Measurements from ENCODE around the gene ZNF846.
"Not testable (repeated sequence)": the region's sequence is repeated elsewhere in the genome, so short reads cannot be mapped to it uniquely, and the experiment has no call there.

The ZNF846 gene

GRCh38 chr19:9799162-9799561, 30.6 kb upstream of the ZNF846 start:
- no peak for TF ChIP-seq CTCF (IDR thresholded peaks at IDR 0.05; ENCODE audit: low read depth, low read length)
- H3K4me3 ChIP-seq (ENCODE audit: low read depth, low read length), result no peak overlapping the region

- TF ChIP-seq CTCF (IDR thresholded peaks at IDR 0.05; ENCODE audit: low read depth, low read length), result no peak
- H3K4me3 ChIP-seq (ENCODE audit: low read depth, low read length), result no peak overlapping the region
Measured at GRCh38 chr19:9797871-9798270, 29.3 kb upstream of the ZNF846 start.

- TF ChIP-seq CTCF (IDR thresholded peaks at IDR 0.05; ENCODE audit: low read depth, low read length), result peak; percentile 82
- no peak overlapping the region for H3K4me3 ChIP-seq (ENCODE audit: low read depth, low read length)
Measured at GRCh38 chr19:9796113-9796773, 27.7 kb upstream of the ZNF846 start.

GRCh38 chr19:9793071-9793591, 24.6 kb upstream of the ZNF846 start:
- peak overlapping the region; percentile 60 for H3K4me3 ChIP-seq (ENCODE audit: low read depth, low read length)
- no peak for TF ChIP-seq CTCF (IDR thresholded peaks at IDR 0.05; ENCODE audit: low read depth, low read length)

GRCh38 chr19:9792206-9793070, 23.9 kb upstream of the ZNF846 start:
- TF ChIP-seq CTCF (IDR thresholded peaks at IDR 0.05; ENCODE audit: low read depth, low read length), result no peak
- H3K4me3 ChIP-seq (ENCODE audit: low read depth, low read length), result peak overlapping the region; percentile 61

- TF ChIP-seq CTCF (IDR thresholded peaks at IDR 0.05; ENCODE audit: low read depth, low read length), result no peak
- H3K4me3 ChIP-seq (ENCODE audit: low read depth, low read length), result peak overlapping the region; percentile 61
Measured at GRCh38 chr19:9791552-9792205, 23.1 kb upstream of the ZNF846 start.

GRCh38 chr19:9791073-9791367, 22.5 kb upstream of the ZNF846 start:
- peak overlapping the region; percentile 56 for H3K4me3 ChIP-seq (ENCODE audit: low read depth, low read length)

GRCh38 chr19:9789579-9789978, 21.0 kb upstream of the ZNF846 start:
- not testable (repeated sequence) for H3K4me3 ChIP-seq (ENCODE audit: low read depth, low read length)
